ENCODE data around the gene KCNK4. TPM values are rescaled to one million over a fixed set of nuclear protein-coding genes. Genes with fewer than 3 reads are reported as not detected.

KCNK4 gene
- polyA plus RNA-seq, 1 donor from 2014 or later: 1.0 TPM

DNA sequence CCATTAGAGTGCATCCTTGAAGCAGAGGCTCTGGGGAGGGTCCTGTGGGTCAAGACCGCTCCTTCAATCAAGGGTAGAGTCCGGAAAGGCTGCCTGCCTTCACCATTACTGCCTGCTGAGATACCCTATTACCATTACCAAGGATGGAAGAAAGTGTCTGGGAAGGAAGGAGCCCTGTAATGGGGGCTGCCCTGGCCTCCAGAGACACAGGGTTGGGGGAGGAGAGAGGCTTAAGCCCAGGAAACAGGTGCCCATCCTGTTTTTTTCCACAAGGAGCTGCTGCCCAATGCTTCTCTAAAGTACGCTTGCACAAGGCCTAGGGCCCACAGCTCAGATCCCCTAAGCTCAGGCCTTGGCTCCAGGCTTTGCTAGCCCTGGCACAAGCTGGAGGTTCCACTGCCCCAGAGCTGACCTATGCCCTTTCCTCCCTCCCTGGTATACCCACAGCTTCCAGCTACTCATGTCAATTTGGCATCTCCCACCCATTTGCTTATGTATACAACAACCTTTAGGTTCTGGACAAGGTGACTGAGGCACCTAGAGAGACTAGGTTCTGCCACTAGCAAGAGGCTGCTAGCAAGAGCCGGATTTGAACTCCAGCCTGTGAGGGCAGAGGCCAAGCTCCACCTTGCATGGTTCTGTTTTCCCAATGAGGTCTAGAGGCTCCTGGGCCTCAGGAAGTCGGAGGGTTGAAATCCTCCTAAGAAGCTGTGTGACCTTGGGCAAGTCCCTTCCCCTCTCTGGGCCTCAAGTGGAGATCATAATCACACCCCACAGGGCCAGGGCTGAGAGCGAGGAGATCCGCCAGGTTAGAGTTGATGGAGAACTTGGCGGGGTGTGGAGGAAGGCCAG, 41.3 kb upstream of the KCNK4 start:
- H3K27ac ChIP-seq (ENCODE audit: low read length): no peak overlapping the region
- no peaks in the 10 kb centered on the region for H3K9me2 ChIP-seq (ENCODE audit: insufficient read depth, low read length)
- no peaks in the 10 kb centered on the region for H4K20me1 ChIP-seq (ENCODE audit: insufficient read depth)
- peak overlapping the region; percentile 50 for H3K9ac ChIP-seq (ENCODE audit: low read length)
- H3K4me2 ChIP-seq (ENCODE audit: low read length): no peak overlapping the region
- no peaks in the 10 kb centered on the region for H3K9me3 ChIP-seq (ENCODE audit: low read length)
- H3F3A ChIP-seq (ENCODE audit: insufficient read depth, low read length, poor library complexity, severe bottlenecking): no peaks in the 10 kb centered on the region
- peaks cover 13% of the 10 kb centered on the region for H3K79me2 ChIP-seq (replicated peaks; ENCODE audit: insufficient read depth, low read length)
- H2AFZ ChIP-seq (ENCODE audit: low read depth, low read length): no peak overlapping the region
- TF ChIP-seq SMC3 (conservative IDR thresholded peaks at IDR 0.05; ENCODE audit: poor library complexity) (no peak), EP300 (conservative IDR thresholded peaks at IDR 0.05; ENCODE audit: poor library complexity, severe bottlenecking) (no peak), POLR2AphosphoS5 (IDR thresholded peaks at IDR 0.05) (no peak), TAF1 (IDR thresholded peaks at IDR 0.05; ENCODE audit: low read depth) (no peak), EZH2 (IDR thresholded peaks at IDR 0.05; ENCODE audit: borderline replicate concordance, insufficient read depth, low read length, poor library complexity, severe bottlenecking) (no peak), RAD21 (conservative IDR thresholded peaks at IDR 0.05) (no peak), MXI1 (conservative IDR thresholded peaks at IDR 0.05; ENCODE audit: poor library complexity, severe bottlenecking) (no peak)
- TF ChIP-seq, protein P1, sequence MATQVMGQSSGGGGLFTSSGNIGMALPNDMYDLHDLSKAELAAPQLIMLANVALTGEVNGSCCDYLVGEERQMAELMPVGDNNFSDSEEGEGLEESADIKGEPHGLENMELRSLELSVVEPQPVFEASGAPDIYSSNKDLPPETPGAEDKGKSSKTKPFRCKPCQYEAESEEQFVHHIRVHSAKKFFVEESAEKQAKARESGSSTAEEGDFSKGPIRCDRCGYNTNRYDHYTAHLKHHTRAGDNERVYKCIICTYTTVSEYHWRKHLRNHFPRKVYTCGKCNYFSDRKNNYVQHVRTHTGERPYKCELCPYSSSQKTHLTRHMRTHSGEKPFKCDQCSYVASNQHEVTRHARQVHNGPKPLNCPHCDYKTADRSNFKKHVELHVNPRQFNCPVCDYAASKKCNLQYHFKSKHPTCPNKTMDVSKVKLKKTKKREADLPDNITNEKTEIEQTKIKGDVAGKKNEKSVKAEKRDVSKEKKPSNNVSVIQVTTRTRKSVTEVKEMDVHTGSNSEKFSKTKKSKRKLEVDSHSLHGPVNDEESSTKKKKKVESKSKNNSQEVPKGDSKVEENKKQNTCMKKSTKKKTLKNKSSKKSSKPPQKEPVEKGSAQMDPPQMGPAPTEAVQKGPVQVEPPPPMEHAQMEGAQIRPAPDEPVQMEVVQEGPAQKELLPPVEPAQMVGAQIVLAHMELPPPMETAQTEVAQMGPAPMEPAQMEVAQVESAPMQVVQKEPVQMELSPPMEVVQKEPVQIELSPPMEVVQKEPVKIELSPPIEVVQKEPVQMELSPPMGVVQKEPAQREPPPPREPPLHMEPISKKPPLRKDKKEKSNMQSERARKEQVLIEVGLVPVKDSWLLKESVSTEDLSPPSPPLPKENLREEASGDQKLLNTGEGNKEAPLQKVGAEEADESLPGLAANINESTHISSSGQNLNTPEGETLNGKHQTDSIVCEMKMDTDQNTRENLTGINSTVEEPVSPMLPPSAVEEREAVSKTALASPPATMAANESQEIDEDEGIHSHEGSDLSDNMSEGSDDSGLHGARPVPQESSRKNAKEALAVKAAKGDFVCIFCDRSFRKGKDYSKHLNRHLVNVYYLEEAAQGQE (IDR thresholded peaks at IDR 0.05; ENCODE audit: borderline replicate concordance): no peak
- TF ChIP-seq, protein P2, sequence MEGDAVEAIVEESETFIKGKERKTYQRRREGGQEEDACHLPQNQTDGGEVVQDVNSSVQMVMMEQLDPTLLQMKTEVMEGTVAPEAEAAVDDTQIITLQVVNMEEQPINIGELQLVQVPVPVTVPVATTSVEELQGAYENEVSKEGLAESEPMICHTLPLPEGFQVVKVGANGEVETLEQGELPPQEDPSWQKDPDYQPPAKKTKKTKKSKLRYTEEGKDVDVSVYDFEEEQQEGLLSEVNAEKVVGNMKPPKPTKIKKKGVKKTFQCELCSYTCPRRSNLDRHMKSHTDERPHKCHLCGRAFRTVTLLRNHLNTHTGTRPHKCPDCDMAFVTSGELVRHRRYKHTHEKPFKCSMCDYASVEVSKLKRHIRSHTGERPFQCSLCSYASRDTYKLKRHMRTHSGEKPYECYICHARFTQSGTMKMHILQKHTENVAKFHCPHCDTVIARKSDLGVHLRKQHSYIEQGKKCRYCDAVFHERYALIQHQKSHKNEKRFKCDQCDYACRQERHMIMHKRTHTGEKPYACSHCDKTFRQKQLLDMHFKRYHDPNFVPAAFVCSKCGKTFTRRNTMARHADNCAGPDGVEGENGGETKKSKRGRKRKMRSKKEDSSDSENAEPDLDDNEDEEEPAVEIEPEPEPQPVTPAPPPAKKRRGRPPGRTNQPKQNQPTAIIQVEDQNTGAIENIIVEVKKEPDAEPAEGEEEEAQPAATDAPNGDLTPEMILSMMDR (IDR thresholded peaks at IDR 0.05; ENCODE audit: poor library complexity, severe bottlenecking): no peak
- no peaks in the 10 kb centered on the region for H3K36me3 ChIP-seq (ENCODE audit: insufficient read depth, low read length)
- no peak overlapping the region for H3K4me3 ChIP-seq (ENCODE audit: low read length)
- peaks cover 8% of the 10 kb centered on the region for H3K27me3 ChIP-seq (ENCODE audit: insufficient read depth, low read depth, low read length)

DNA sequence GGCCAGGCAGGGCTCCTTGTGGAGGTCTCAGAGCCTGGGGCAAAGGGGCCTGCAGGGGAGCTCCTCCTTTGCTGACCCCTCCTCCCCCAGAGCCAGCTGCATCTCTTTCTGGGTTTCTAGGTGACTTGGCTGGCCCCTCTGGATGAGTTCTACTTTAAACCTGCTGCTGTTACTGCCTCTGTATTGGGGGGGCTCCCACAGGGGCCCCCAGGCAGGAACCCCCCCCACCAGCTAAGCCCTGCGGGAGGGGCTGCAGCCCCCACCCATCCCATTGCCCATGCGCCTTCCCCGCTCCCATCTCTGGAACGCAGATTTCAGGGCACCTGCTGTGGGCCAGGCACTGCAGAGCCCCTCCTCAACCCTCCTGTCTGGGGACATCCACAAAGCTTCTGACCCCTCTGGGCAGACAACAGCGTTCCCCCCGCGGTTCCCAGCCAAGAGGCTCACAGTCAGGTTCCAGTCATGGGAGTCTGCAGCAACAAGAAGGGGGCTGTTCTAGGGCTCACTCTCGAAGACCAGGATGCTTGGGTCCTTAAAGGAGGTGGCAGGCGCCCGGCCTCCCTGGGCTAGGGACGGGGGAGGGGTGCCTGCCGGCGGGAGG, 40.6 kb upstream of the KCNK4 start:
- Histone ChIP-seq H3K9me2 (ENCODE audit: insufficient read depth, low read length) (no peaks in the 10 kb centered on the region), H3F3A (ENCODE audit: insufficient read depth, low read length, poor library complexity, severe bottlenecking) (no peaks in the 10 kb centered on the region), H3K27ac (ENCODE audit: low read length) (peak overlapping the region; percentile 5), H2AFZ (ENCODE audit: low read depth, low read length) (no peak overlapping the region), H3K79me2 (replicated peaks; ENCODE audit: insufficient read depth, low read length) (peaks cover 7% of the 10 kb centered on the region), H3K27me3 (ENCODE audit: insufficient read depth, low read depth, low read length) (peaks cover 8% of the 10 kb centered on the region), H4K20me1 (ENCODE audit: insufficient read depth) (no peaks in the 10 kb centered on the region), H3K9me3 (ENCODE audit: low read length) (no peaks in the 10 kb centered on the region), H3K36me3 (ENCODE audit: insufficient read depth, low read length) (no peaks in the 10 kb centered on the region), H3K4me3 (ENCODE audit: low read length) (peak overlapping the region; percentile 59), H3K9ac (ENCODE audit: low read length) (peak overlapping the region; percentile 50), H3K4me2 (ENCODE audit: low read length) (no peak overlapping the region)
- TF ChIP-seq POLR2AphosphoS5 (IDR thresholded peaks at IDR 0.05): no peak
- TF ChIP-seq, protein P1 (IDR thresholded peaks at IDR 0.05; ENCODE audit: borderline replicate concordance): no peak
- TF ChIP-seq RAD21 (conservative IDR thresholded peaks at IDR 0.05): no peak
- TF ChIP-seq SMC3 (conservative IDR thresholded peaks at IDR 0.05; ENCODE audit: poor library complexity): no peak
- TF ChIP-seq, protein P2 (IDR thresholded peaks at IDR 0.05; ENCODE audit: poor library complexity, severe bottlenecking): no peak
- TF ChIP-seq TAF1 (IDR thresholded peaks at IDR 0.05; ENCODE audit: low read depth): no peak
- no peak for TF ChIP-seq EZH2 (IDR thresholded peaks at IDR 0.05; ENCODE audit: borderline replicate concordance, insufficient read depth, low read length, poor library complexity, severe bottlenecking)
- no peak for TF ChIP-seq MXI1 (conservative IDR thresholded peaks at IDR 0.05; ENCODE audit: poor library complexity, severe bottlenecking)

All from neural cell (in vitro differentiated cells).